ENCODE data around the gene UBE2D2. TPM values are rescaled to one million over a fixed set of nuclear protein-coding genes. Genes with fewer than 3 reads are reported as not detected.
A peak's percentile ranks its signal among the peaks of the same experiment; 100 is the strongest.
"Not testable (repeated sequence)": the region's sequence is repeated elsewhere in the genome, so short reads cannot be mapped to it uniquely, and the experiment has no call there.

The UBE2D2 gene
- total RNA-seq, 1 experiment from 2014 or later = 187 TPM

GRCh38 chr5:139530079-139530478 lies 31.1 kb upstream of the UBE2D2 start:
- H3K27me3 ChIP-seq, H3K36me3 ChIP-seq, H3K9me3 ChIP-seq, DNase-seq, H3K4me3 ChIP-seq: not testable (repeated sequence)

- Histone ChIP-seq H3K9me3 (no peaks in the 10 kb centered on the region), H3K27me3 (no peaks in the 10 kb centered on the region), H3K4me3 (no peak overlapping the region), H3K36me3 (no peaks in the 10 kb centered on the region)
- no peak for DNase-seq
Measured at GRCh38 chr5:139531772-139532169, 29.4 kb upstream of the UBE2D2 start.

- Histone ChIP-seq H3K4me3 (no peak overlapping the region), H3K9me3 (no peaks in the 10 kb centered on the region; the same call in none of the 2 replicates), H3K36me3 (no peaks in the 10 kb centered on the region), H3K27me3 (no peaks in the 10 kb centered on the region)
- DNase-seq = no peak
Measured at GRCh38 chr5:139543423-139543991, 17.6 kb upstream of the UBE2D2 start.

- not testable (repeated sequence) for H3K36me3 ChIP-seq, DNase-seq, H3K4me3 ChIP-seq, H3K9me3 ChIP-seq, H3K27me3 ChIP-seq
Measured at GRCh38 chr5:139546593-139546992, 14.5 kb upstream of the UBE2D2 start.

GRCh38 chr5:139549162-139549894 lies 11.8 kb upstream of the UBE2D2 start:
- Histone ChIP-seq H3K27me3 (no peaks in the 10 kb centered on the region), H3K9me3 (peaks cover 8% of the 10 kb centered on the region), H3K36me3 (no peaks in the 10 kb centered on the region), H3K4me3 (no peak overlapping the region)
- no peak for DNase-seq

GRCh38 chr5:139550051-139550872 lies 10.9 kb upstream of the UBE2D2 start:
- H3K36me3 ChIP-seq, DNase-seq, H3K4me3 ChIP-seq, H3K9me3 ChIP-seq, H3K27me3 ChIP-seq: not testable (repeated sequence)

- Histone ChIP-seq H3K4me3 (no peak overlapping the region), H3K9me3 (peaks cover 8% of the 10 kb centered on the region), H3K36me3 (no peaks in the 10 kb centered on the region), H3K27me3 (no peaks in the 10 kb centered on the region)
- DNase-seq = no peak
Measured at GRCh38 chr5:139551191-139551889, 9.8 kb upstream of the UBE2D2 start.

- H3K4me3 ChIP-seq = no peak overlapping the region
- H3K36me3 ChIP-seq = no peaks in the 10 kb centered on the region
- DNase-seq = no peak
- peaks cover 8% of the 10 kb centered on the region; the same call in 1 of the 2 replicates for H3K9me3 ChIP-seq
- H3K27me3 ChIP-seq = no peaks in the 10 kb centered on the region
Measured at GRCh38 chr5:139552893-139553575, 8.1 kb upstream of the UBE2D2 start.

- no peak for DNase-seq
- no peak overlapping the region for H3K4me3 ChIP-seq
- H3K9me3 ChIP-seq = peaks cover 8% of the 10 kb centered on the region; the same call in 1 of the 2 replicates
- H3K27me3 ChIP-seq = no peaks in the 10 kb centered on the region
- H3K36me3 ChIP-seq = no peaks in the 10 kb centered on the region
Measured at GRCh38 chr5:139554264-139554663, 6.9 kb upstream of the UBE2D2 start.

- Histone ChIP-seq H3K27me3 (no peaks in the 10 kb centered on the region), H3K36me3 (peaks cover 11% of the 10 kb centered on the region), H3K4me3 (no peak overlapping the region), H3K9me3 (no peaks in the 10 kb centered on the region)
- peak; percentile 23 for DNase-seq
Measured at GRCh38 chr5:139557811-139558210, 3.3 kb upstream of the UBE2D2 start.

- DNase-seq = peak; percentile 53
- no peaks in the 10 kb centered on the region for H3K27me3 ChIP-seq
- peaks cover 50% of the 10 kb centered on the region for H3K36me3 ChIP-seq
- peak overlapping the region; percentile 87 for H3K4me3 ChIP-seq
- no peaks in the 10 kb centered on the region for H3K9me3 ChIP-seq
Measured at GRCh38 chr5:139561655-139562451, 714 bp downstream of the UBE2D2 start.

GRCh38 chr5:139562847-139563246 lies 1.7 kb downstream of the UBE2D2 start:
- no peak for DNase-seq
- Histone ChIP-seq H3K27me3 (no peaks in the 10 kb centered on the region), H3K36me3 (peaks cover 57% of the 10 kb centered on the region), H3K4me3 (peak overlapping the region; percentile 87), H3K9me3 (no peaks in the 10 kb centered on the region)

- no peak for DNase-seq
- H3K36me3 ChIP-seq = peaks cover 85% of the 10 kb centered on the region
- no peaks in the 10 kb centered on the region for H3K9me3 ChIP-seq
- H3K27me3 ChIP-seq = no peaks in the 10 kb centered on the region
- H3K4me3 ChIP-seq = no peak overlapping the region
Measured at GRCh38 chr5:139565411-139566305, 4.5 kb downstream of the UBE2D2 start.

GRCh38 chr5:139566611-139567010 lies 5.5 kb downstream of the UBE2D2 start:
- no peak overlapping the region for H3K4me3 ChIP-seq
- no peak for DNase-seq
- H3K9me3 ChIP-seq = no peaks in the 10 kb centered on the region
- no peaks in the 10 kb centered on the region for H3K27me3 ChIP-seq
- H3K36me3 ChIP-seq = peaks cover 92% of the 10 kb centered on the region
